Measurements from ENCODE around the gene TTC39B.
"Not testable (repeated sequence)": the region's sequence is repeated elsewhere in the genome, so short reads cannot be mapped to it uniquely, and the experiment has no call there.

TTC39B gene

DNA sequence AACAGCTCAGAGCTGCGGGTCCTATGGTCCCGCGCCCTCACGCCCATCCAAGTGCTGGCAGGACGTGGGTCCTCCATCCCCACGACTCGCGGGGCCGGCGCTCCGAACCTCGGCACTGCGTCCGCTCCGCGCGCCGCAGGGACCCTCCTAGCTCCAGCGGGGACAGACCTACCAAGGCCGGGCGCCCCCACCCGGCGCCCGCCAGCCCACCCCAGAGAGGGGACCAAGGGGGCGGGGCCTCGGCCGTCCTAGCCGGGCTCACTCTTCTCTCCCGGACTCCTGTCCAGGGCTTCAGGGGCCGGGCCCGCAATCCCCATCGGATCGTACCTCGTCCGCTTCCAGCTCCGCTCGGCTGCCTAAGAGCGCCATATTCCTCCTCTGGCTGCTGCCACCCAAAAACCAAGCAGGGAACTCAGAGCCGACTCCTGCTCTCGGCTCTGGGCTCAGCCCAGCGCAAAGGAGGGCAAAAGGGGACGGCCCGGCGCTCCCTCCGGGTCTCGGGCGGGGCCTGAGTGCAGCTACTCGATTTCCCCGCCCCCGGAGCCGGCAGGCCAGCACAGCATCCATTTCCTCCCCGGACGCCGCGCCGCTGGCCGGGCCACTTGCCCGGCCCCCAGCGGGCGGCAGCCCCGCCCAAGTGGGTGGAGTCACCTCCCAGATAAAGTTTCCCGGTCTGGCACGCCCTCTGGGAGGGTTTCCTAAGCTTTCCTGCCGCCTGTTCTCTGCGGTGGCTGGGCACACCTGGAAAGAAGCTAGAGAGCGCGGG lies at the start of gene TTC39B:
TSS of gene TTC39B (minus strand) at position 460 of the 766 bp plus-strand sequence. CDS start at position 369, 91 bp downstream.
- peak in 1 of 2 donors; percentile 72 for DNase-seq (ENCODE audit: extremely low read depth in 1 of 2, low read depth in 1 of 2)

DNA sequence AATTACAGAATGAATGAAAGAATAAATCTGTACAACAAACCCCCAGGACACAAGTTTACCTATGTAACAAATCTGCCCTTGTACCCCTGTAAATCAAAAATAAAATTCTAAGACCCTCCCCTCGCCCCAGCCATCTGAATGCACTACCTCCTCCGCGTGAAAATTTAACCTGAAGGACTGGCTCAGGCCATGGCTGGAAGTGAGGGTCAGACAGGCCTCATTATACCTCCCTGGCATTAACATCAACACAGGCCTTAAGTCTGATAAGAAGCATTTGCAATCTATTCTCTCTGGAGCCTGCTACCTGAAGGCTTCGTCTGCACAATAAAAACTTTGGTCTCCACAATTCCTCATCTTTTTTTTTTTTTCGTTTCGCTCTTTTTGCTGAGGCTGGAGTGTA lies 48.7 kb upstream of the TTC39B start:
- no peak for DNase-seq (ENCODE audit: extremely low read depth in 1 of 2, low read depth in 1 of 2)

DNA sequence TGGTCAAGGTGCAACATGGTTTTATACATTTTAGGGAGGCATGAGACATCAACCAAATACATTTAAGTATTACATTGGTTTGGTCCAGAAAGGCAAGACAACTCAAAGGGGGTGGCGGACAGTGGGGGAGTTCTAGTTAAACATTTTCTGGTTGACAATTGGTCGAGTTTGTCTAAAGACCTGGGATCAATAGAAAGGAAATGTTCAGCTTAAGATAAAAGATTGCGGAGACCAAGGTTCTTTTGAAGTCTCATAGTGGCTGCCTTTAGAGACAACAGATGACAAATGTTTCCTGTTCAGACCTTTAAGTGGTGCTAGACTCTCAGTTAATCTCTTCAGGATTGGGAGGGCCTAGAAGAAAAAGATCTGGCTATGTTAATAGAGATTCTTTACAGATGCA lies 47.7 kb upstream of the TTC39B start:
- no peak for DNase-seq (ENCODE audit: extremely low read depth in 1 of 2, low read depth in 1 of 2)

DNA sequence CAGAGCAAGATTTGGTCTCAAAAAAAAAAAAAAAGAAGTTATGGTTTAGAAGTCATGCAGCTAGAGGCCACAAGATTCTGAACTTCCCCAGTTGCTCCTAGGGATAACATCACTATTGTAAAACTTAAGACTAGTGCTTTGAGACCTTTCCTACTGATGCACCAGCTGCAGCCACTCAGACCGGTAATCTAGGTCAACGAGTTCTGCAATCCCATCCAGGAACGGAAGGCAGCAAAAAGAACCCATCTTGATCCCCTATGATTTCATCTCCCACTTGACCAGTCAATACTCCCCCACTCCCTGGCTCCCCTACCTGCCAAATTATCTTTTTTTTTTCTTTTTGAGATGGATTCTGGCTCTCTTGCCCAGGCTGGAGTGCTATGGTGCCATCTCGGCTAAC lies 46.9 kb upstream of the TTC39B start:
- DNase-seq (ENCODE audit: extremely low read depth in 1 of 2, low read depth in 1 of 2): no peak

DNA sequence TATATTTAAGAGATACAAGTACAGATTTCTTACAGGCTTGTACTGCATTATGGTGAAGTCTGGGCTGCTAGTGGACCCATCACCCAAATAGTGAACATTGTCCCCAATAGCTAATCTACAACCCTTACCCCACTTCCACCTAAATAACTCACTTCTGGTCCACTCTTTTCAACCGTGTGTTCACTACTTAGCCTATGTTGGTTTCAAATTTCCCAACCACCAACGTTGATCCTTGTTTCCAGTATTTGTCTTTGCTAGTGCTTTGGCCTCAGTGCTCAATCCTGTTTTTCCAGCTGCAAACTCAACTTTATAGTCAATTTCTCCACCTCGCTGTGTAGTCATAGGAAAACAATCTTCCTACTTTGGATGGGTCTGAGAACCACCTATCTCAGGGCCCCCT lies 45.3 kb upstream of the TTC39B start:
- DNase-seq (ENCODE audit: extremely low read depth in 1 of 2, low read depth in 1 of 2): no peak

DNA sequence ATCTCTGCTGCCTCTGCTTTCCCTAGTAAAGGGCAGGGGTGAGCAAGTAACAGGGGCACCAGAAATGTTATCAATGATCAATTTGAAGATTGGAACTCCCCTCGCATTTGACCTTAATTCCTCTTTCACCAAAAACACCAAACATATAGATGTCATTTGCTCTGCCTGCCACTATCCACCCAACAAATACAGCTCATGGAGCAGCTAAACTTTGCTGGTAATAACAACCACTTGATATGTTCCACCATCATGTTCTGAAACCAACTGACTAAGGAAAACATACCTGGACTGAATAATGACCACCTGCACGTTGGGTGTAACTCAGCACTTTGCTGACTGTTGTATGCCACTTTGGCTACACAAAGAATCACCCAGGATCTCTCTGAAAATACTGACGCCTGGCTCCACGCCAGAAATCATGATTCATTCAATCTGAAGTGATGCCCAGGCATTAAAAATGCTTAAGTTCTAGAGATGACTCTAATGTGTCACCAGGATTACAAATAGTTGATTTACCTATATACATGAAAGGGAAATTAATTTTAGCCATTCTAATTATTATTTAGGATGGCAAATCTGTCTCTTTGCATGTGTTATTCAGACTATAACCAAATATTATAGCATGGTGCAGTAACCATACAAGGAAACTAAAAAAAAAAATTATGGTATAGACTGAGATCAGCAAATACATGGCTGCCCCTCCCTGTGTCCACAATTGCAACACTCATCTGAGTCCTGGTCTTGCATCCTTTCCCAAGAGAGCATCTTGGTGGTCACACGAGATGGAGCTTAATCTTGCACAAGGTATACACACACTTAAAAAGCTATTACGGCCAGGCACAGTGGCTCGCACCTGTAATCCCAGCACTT lies 43.1 kb upstream of the TTC39B start:
- no peak for DNase-seq (ENCODE audit: extremely low read depth in 1 of 2, low read depth in 1 of 2)

DNA sequence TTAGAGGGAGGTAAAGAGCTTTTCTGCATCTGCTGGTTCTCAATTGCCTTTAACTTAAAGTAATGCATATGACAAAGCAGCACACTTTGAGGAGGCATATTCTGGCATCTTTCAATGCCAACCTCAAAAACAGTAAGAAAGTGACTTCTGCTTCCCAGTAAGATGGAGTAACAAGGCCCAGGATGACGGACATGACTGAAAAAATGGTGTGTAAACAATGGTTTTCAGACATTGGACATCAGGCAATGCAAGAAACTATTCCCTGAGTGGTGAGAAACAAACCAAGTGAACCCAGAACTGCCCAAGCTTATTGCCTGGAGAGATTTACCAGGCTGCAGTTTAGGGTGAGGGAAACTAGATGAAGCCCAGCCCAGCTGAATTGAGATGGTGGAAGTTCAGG lies 39.8 kb upstream of the TTC39B start:
- DNase-seq (ENCODE audit: extremely low read depth in 1 of 2, low read depth in 1 of 2): no peak

DNA sequence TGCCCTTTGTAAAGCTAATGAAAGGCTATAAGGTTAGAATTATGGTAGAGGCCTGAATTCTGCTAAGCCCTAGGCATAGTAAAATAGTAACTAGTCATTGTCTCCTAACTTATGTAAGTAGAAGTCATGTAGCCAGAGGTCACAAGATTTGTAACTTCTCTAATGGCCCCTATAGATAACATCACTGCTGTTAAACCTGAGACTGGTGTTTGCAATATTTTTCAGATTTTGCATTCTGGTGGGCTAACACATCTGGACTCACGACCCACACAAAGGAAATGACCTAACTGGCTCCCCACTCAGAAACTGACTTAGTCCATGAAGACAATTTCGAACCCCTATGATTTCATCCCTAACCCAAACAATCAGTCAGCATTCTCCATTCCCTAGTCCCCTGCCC lies 37.2 kb upstream of the TTC39B start:
- DNase-seq (ENCODE audit: extremely low read depth in 1 of 2, low read depth in 1 of 2): no peak

DNA sequence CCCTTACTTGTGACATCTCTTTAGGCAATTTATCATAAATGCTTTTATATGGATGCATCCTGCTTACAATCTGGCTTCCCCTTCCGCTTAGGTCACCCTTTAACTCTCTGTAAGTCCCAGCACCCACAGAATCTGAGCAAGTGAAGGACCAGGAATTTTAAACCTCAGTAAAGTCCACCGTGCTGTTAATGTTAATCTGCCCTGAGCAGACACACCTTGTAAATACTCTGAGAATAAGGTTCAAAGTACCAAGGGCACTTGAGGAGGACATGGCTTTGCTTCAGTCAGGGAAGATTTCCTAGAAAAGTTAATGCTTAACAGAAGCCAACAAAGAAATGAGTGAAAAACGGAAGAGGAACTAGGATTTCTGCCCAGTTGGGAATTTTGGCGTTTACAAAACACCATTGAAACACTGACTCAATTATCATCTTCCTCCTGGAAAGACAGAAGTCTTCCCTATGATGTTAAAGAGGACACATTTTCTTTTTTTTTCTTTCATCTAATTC lies 26.4 kb upstream of the TTC39B start:
- DNase-seq (ENCODE audit: extremely low read depth in 1 of 2, low read depth in 1 of 2): no peak

DNA sequence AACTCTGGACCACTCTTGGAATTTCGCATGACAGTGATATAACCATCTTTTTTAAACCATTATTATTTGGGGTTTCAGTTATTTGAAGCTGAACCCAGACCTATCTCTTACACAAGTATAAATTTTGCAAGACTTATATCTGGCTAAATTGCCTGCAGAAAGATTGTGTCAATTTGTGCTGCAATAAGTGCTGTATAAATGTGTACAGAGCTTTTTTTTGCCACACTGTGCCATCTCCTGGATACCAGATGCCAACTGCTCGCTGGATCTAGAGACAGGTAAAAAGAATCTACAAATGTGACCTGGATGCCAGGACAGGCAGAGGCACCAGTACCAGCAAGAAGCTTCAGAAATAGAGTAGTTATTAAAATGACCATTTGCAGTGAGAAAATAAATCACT lies 25.9 kb upstream of the TTC39B start:
- DNase-seq (ENCODE audit: extremely low read depth in 1 of 2, low read depth in 1 of 2): no peak

DNA sequence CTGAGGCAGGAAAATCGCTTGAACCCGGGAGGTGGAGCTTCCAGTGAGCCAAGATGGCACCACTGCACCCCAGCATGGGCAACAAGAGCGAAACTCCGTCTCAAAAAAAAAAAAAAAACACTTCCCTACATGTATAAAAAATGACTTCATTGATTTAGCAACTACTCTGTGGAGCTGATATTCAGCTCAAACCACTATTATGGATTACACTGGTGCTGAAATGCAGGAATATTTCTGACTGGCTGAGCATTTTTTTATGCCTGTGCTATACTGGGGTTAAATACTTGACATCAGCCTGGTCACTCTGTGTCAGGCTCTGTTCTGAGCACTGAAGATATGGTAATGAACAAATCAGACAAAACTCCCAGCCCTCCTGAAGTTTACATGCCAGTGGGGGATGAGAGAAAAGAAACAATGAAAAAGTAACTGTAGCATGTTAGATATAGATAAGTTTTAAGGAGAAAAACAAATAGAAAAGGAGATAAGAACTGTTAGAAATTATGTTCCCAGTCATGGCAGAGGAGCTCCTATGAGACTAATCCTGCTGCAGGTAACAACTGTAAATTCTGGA lies 22.6 kb upstream of the TTC39B start:
- DNase-seq (ENCODE audit: extremely low read depth in 1 of 2, low read depth in 1 of 2): no peak

DNA sequence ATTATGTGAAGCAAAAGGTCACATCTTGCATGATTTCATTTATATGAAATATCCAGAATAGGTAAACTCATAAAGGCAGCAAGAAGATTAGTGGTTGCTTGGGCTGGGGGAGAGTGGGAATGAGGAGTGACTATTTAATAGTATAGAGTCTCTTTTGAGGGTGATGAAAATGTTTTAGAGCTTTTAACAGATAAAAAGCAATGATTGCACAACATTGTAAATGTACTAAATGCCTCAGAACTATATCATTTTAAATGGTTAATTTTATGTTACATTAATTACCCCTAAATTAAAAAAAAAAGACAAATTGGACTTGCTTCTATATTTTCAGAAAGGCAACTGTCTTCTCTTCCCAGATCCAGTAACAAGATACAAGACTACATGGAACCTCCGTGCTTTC lies 21.9 kb upstream of the TTC39B start:
- no peak for DNase-seq (ENCODE audit: extremely low read depth in 1 of 2, low read depth in 1 of 2)

DNA sequence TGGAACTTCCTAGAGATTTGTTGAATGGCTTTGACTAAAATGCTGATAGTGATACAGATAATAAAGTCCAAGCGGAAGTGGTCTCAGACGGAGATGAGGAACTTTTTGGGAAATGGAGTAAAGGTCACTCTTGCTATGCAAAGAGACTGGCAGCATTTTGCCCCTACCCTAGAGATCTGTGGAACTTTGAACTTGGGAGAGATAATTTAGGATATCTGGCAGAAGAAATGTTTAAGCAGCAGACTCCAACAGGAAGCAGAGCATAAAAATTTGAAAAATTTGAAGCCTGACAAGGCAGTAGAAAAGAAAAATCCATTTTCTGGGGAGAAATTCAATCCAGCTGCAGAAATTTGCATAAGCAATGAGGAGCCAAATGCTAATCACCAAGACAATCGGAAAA lies 15.7 kb upstream of the TTC39B start:
- not testable (repeated sequence) for DNase-seq (ENCODE audit: extremely low read depth in 1 of 2, low read depth in 1 of 2)

DNA sequence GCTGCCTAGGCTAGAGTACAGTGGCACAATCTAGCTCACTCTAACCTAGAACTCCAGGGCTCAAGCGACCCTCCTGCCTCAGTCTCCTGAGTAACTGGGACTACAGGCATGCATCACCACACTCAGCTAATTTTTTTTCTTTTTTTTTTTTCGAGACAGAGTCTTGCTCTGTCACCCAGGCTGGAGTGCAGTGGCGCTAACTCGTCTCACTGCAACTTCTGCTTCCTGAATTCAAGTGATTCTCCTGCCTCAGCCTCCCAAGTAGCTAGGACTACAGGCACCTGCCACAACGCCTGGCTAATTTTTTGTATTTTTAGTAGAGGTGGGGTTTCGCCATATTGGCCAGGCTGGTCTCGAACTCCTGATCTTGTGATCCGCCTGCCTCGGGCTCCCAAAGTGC lies 12.6 kb upstream of the TTC39B start:
- DNase-seq (ENCODE audit: extremely low read depth in 1 of 2, low read depth in 1 of 2): not testable (repeated sequence)

DNA sequence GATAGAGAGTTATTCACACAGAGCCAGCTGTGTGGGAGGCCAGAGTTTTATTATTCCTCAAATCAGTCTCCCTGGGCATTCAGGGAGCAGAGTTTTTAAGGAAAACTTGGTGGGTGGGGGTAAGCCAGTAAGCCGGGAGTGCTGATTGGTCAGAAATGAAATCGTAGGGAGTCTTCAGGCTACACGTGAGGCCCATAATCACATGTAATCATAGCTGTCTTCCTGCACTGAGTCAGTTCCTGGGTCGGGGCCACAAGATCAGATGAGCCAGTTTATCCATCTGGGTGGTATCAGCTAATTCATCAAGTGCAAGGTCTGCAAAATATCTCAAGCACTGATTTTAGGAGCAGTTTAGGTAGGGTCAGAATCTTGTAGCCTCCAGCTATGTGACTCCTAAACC lies 10.8 kb upstream of the TTC39B start:
- no peak for DNase-seq (ENCODE audit: extremely low read depth in 1 of 2, low read depth in 1 of 2)

DNA sequence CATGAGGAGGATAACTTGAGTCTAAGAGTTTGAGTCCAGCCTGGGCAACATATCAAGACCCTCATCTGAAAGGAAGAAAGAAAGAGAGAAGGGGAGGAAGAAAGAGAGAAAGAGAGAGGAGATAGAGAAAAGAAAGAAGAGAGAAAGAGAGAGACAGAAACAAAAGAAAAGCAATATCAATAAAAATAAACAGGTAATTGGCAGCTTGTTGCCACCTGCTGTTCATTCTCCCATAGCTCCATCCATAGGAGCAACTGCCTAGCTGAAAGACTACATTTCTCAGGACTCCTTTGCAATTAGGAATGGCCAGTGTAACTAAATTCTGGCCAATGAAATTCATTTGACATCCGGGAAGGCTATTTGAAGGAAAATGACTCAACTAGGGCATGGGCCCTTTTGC lies 4.6 kb upstream of the TTC39B start:
- no peak for DNase-seq (ENCODE audit: extremely low read depth in 1 of 2, low read depth in 1 of 2)

DNA sequence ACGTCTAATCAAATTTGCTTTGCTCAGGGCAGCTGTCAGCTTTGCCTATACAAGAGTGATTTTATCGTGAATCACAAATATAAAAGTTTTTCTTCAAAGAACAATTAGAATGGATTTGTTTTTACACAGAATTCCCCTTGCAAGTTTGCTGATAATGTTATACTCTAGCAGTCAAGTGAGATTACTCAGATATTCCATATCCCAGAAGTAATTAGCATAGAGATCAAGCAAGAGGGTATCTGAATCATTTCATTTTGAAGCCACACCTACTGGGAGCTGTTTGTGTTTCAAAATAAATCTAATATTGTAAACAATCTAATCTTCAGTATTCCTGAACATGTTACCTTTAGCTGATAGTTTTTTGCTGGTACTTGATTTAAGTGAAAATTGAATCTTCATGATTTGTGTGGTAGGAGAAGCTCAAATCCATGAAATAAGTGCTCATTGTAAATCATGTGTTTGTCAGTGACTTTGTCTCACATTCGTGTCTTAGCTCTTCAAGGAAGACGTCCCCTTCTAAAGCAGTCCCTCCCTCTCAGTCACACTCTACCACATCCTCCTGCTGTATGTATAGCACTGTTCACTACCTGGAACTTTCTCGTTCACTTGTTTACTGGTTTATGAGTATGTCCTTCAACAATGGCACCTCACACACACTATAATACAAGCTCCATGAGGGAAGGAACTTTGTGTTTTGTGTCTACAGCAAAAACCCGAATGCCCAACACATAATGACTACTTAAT lies 3.3 kb upstream of the TTC39B start:
- DNase-seq (ENCODE audit: extremely low read depth in 1 of 2, low read depth in 1 of 2): no peak

DNA sequence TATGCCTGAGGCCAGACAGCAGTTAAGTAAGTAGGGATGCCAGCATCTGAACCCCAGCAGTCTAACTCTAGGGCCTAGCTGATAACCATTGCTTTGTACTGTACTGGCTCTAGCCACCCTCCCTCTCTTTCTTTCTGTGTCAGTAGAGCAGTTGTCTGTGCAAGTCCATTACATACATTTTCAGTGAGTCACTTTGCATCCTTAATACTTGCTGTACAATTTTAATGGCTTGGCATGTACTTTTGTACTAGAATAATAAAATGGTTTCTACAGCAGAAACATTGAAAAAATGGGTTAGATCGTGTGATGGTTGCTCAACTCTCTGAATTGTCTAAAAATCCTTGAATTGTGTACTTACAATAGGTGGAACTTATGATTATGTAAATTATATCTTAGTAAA lies 1.5 kb upstream of the TTC39B start:
- no peak for DNase-seq (ENCODE audit: extremely low read depth in 1 of 2, low read depth in 1 of 2)

DNA sequence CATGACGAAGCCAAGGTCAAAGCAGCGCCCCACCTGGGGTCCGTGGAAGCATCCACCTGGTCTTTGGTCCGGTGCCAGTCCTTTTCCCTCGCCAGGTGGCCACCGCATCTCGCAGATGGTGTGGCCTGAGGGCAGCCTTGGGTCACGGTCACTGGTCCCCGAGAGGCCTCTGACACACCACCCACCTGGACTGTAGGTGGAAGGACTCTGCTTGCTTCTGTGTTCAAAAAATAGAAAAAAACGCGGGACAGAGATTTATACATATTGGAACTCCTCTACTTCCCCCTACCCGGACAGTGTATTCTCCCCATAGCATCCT lies 466 bp upstream of the TTC39B start:
- DNase-seq (ENCODE audit: extremely low read depth in 1 of 2, low read depth in 1 of 2): no peak

DNA sequence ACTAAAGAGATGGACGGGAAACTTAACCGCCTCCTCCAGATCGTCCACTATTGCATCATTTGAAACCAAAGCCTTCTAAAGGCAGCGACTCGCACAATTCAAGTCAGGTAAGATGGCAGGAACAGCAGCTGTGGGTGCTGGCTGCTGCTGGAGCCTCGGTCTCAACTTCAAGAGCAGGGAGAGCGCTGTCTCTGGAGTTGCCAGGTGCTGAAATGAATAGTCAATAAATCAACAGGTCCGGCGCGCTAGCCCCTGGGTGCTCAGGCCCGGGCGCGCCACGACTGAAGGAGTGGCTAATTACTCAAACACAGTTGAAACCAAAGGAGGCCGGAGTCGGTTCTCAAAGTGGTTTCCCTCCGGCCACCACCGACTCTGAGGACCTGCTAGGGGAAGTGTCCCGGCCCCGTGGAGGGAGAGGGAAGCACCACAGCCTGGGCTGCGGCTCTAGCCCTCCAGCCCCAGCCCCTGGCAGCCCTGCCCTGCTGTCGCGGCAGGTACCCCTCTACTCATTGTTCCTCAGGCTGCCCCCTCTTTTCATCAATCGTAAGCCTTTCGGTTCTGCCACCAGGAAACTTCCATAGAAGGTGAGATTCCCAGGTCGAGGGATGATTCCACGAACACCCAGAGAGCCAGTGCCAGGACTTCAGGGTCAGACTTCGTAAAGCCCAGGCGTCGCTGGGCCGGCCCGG lies 804 bp downstream of the TTC39B start:
- peak in 1 of 2 donors; percentile 24 for DNase-seq (ENCODE audit: extremely low read depth in 1 of 2, low read depth in 1 of 2)

DNA sequence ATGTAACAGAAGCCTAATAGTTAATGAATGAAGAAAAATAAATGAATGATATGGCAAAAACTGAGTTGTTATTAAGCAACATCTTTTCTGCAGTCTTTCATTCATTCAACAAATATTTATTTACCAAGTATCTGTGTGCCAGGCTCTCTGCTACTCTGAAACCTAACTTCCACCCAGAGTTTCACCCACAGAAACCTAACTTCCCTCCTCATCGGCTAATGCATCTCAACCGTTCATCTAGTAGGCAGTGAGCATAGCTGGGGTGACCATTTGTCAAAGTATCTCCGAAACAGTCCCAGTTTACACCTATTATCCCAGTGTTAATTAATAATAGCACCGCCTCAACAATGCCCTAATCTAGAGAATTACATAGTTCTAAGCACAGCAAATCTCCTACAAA lies 1.5 kb downstream of the TTC39B start:
- DNase-seq (ENCODE audit: extremely low read depth in 1 of 2, low read depth in 1 of 2): no peak
